DMS79 (cell line): Measurements from ENCODE around the gene RAB33A.
"Not testable (repeated sequence)": the region's sequence is repeated elsewhere in the genome, so short reads cannot be mapped to it uniquely, and the experiment has no call there.

Experiments
- DNase-seq: peaks from one replicate; lab custom pipeline; 2025; lab: John Stamatoyannopoulos, UW

Gene RAB33A

DNA sequence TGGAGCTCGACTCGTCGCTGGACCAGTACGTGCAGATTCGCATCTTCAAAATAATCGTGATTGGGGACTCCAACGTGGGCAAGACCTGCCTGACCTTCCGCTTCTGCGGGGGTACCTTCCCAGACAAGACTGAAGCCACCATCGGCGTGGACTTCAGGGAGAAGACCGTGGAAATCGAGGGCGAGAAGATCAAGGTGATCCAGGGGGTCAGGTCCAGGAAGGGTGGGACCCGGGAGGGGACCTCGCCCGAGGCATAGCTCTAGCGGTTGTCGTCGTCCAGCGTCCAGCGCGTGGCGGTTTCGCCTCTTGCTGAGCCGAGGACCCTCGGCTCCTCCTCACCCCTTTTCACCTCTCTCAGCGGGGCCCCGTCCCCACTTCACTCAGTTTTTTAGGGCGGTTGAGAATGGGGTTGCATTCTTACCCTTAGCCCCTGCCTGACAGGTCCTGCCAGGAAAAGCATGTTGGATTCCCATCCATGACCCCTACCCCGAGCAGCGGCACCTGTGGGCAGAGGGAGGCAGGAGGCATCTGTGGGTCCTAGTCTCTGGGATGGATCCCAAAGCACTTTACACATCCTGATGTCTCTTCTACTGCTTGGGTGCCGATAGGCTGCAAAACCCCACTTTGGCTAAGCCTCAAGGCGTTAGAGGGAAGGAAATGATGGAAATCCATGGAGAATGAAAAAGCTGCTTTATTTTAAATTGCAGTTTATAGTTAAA, 524 bp downstream of the RAB33A start:
- no peak for DNase-seq

DNA sequence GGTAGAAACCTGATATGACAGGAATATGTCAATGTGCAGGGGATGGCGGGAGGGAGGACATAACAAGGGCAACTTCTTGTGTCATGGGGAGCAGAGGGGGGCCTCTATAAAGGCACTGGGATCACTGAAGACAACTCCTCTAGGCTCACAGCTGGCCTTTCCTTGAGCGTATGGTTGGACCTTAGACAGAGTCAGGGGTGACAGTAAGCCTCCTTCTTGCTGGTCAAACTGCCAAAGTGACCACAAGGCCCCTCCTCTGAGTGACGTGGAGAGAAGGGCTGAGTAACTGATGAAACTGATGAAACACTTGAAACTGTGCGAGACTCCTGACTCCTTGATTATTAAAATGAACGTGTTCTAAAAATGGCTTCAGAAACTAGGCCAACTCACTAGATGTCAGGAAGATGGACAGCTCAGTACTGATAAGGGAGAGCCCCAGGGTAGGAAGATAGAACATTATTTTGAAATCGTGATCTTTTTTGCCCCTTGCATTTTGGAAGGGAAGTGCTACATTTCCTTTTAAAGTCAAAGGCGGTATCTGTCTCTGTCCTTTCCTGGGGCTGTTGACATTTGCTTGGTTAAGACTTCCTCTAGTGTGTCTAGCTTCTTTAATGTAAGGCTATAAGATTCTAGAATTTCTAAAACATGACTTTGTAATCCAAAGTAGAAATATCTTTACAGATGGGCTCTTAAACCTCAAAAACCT, 1.6 kb downstream of the RAB33A start:
- DNase-seq, result no peak

DNA sequence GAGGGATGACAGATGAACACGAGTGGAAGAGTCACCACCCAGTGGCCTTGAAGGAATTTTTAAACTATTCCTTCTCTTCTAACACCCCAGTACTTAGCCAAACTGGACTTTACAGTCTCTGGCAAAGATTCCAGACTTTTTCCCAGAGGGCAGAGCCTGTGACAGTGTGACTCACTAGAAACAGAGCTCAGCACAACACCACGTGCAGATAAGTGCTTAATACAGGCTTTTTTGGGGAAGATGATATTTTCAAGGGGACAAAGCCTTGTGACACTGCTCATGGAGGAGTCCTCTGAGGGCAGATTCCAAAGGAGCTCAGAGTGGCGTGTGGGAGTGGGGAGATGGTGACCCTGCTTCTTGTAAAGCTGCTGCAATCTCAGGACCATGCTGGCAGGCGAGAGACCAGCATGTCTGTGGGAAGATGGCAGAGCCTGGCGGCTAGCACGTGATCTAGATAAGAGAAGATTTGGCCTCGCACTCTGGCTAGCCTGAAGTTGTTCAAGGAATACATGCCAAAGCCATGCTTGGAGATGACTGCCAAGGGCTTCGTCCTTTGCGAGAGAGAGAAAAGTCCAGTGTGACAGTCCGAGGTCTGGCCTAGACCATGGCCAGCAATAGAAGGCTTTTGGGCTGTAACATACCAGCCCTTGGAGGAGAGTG, 2.4 kb downstream of the RAB33A start:
- DNase-seq, result no peak

- no peak for DNase-seq
Measured at GRCh38 chrX:130174937-130175336, 3.2 kb downstream of the RAB33A start.

- no peak for DNase-seq
Measured at GRCh38 chrX:130176354-130176776, 4.6 kb downstream of the RAB33A start.

- DNase-seq, result no peak
Measured at GRCh38 chrX:130176942-130177341, 5.2 kb downstream of the RAB33A start.

DNA sequence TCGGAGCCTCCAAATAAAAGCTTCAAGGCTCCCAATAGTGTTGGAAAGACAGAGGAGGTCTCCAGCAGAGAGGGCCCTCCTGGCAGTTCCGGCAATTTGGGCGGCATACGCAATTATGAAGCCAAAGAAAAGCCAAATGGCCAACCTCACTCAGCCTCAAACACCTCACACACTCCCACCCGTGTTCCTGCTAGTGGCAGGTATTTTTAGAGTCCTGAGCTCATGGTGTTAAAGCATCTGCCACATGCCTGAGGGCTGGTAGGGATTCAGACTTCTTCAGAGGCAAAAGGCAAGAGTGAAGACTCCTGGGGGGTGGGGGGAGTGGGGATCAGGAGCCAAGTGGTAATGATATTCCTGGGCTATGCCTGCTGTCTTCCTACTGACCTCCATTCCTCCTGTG, 7.4 kb downstream of the RAB33A start:
- DNase-seq, result no peak

GRCh38 chrX:130179579-130180215, 7.9 kb downstream of the RAB33A start:
- no peak for DNase-seq

- no peak for DNase-seq
Measured at GRCh38 chrX:130184168-130184567, 12.4 kb downstream of the RAB33A start.

- no peak for DNase-seq
Measured at GRCh38 chrX:130184857-130185256, 13.1 kb downstream of the RAB33A start.

DNA sequence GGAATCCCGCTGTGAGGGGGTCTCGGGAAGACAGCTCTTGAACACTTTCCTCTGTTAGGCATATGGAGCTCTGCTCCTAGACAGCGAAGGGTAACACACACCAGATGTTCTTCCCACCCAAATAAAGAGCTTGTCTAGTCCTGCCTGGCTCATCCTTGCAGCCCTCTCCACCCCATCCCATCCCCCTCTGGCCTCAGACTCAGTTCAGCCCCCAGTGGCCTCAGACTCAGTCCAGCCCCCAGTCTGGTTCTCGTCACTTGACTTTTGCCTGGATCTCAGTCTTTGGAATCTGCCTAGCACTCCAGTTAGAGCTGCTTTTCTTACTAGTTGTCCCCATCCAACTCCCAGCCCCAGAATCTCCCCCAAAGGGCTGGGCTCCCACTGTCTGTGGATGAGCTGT, 14.9 kb downstream of the RAB33A start:
- no peak for DNase-seq

GRCh38 chrX:130190801-130191200, 19.0 kb downstream of the RAB33A start:
- no peak for DNase-seq

- no peak for DNase-seq
Measured at GRCh38 chrX:130196466-130196865, 24.7 kb downstream of the RAB33A start.

- DNase-seq, result no peak
Measured at GRCh38 chrX:130197464-130197863, 25.7 kb downstream of the RAB33A start.

DNA sequence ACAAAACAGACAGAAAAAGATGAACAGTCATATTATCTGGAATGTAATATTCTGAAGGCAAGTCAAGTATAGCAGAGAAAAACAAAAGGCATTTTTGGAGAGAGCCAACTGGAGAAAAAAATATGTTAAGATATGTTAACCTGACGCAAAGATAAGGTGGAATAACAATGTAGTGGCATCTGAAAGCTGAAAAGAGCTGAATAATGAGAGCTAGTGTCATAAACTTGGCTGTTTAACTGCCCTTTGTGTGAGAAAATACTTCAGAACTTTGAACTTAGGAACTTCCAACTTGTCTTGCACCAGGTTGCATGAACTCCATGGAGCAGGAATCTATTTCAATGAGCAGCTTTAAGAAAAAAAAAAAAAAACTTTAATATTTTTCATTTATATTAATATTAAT, 32.9 kb downstream of the RAB33A start:
- DNase-seq, result no peak

- DNase-seq, result no peak
Measured at GRCh38 chrX:130211415-130212186, 39.8 kb downstream of the RAB33A start.

GRCh38 chrX:130212371-130212770, 40.6 kb downstream of the RAB33A start:
- DNase-seq, result no peak

GRCh38 chrX:130213376-130213775, 41.6 kb downstream of the RAB33A start:
- DNase-seq, result no peak

DNA sequence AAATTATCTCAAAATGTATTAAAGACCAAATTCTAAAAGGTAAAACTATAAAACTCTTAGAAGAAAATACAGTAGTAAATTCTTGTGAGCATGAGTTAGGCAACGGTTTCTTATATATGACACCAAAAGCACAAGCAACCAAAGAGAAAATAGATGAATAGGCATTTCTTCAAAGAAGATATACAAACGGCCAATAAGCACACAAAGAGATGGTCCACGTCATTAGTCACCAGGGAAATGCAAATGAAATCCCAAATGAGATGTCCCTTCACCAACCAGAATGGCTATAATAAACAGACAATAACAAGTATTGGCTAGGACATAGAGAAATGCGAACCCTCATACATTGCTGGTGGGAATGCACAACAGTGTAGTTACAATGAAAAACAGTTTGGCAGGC, 44.6 kb downstream of the RAB33A start:
- DNase-seq, result no peak

GRCh38 chrX:130224810-130225209, 53.0 kb downstream of the RAB33A start:
- no peak for DNase-seq

- DNase-seq, result no peak
Measured at GRCh38 chrX:130228871-130229270, 57.1 kb downstream of the RAB33A start.

GRCh38 chrX:130231184-130231583, 59.4 kb downstream of the RAB33A start:
- DNase-seq, result not testable (repeated sequence)
